GM21737 (cell line): ENCODE data around the gene SLC39A5.

Experiments
- ATAC-seq: cut with Tn5 transposase; IDR thresholded peaks from one replicate; pipeline ENCODE4 v1.9.1; 2021; ENCODE audit warnings: mild to moderate bottlenecking, moderate library complexity; ENCODE audit not compliant: unreplicated experiment

The SLC39A5 gene

DNA sequence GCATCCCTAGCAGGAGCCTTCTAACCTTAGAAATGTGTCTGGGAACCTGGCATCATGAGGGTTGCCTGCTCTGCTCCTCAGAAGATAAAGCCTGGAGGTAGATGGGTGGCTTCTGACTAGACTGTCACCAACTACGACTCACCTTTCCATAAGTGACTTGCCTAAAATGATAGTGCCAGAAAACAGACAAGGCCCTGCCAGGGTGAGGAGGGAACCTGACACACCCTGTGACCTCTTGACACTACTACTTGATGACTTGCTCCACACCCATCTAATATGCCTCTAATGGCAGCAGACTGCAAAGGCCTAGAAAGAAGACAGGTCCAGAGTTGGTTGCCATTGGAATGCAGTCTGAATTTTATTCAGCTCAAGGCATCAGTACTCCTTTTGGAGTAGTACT lies 17.5 kb upstream of the SLC39A5 start:
- ATAC-seq = no peak

DNA sequence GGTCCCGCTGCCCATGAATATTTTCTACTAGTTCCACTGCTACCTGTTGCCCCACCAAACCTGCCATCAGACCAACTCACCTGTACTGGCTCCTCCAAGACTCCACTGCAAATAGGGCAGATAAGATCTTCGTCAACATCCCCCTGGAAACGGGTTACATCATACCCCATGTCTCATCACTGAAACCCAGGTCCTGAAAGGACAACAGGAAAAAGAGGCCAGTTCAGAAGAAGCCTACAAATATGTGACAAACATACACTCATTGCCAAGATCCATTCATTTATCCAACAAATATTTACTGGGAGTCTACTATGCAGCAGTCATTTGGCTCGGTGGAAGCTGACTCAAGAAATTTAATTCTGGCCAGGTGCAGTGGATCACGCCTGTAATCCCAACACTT lies 16.0 kb upstream of the SLC39A5 start:
- ATAC-seq = no peak

DNA sequence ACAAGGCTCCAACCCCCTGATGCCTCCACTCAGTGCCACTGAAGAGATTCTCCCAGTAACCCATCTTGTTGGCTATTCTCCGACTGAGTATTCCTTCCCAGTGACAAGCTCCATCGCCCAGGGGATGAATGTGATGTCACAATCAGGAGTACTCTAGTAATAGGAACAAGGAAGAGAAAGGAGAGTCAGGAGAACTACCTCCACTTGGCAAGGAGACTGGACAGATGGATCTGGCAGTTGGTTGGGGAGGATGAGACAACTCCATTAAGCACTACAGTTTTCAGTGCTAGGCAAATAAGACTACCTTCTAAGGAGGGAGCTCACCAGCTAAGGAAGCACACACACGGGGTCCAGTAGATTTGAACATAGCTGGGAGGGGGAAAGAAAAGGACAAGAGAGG lies 13.4 kb upstream of the SLC39A5 start:
- no peak for ATAC-seq

DNA sequence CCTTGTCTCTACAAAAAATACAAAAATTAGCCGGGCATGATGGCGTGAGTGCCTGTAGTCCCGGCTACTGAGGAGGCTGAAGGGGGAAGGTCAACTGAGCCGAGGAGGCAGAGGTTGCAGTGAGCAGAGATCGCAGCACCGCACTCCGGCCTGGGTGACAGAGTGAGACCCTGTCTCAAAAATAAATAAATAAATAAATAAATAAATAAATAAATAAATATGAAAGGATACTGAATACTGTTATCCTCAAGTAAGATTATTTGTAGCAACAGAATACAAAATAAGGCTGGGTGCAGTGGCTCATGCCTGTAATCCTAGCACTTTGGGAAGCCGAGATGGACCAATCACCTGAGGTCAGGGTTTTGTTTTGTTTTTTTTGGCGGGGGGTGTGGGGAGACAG lies 10.0 kb upstream of the SLC39A5 start:
- no peak for ATAC-seq

DNA sequence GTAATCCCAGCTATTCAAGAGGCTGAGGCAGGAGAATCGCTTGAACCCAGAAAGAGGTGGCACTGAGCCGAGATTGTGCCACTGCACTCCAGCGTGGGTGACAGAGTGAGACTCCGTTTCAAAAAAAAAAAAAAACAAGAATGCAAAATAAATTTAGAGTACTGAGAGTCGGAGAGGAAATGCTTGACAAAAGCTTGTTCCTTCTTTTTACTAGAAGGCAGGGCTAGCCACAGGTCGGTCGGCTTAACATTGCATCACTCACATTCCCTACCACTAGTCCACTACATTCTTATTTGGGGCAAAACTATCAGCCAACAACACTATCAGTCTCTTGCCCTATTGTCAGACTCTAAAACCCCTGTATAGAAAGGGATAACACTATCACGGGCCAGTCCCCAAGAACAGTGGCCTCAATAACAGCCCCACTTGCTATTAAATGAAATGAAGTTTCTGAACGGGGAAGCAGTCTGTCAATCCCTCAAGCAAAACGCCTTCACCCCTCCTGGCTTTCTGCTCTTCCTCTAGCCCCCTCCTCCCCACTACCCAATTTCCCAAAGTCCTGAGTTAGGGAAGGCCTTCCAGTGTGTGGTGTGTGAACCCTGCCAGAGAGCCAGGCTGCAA lies 9.1 kb upstream of the SLC39A5 start:
- ATAC-seq = no peak

DNA sequence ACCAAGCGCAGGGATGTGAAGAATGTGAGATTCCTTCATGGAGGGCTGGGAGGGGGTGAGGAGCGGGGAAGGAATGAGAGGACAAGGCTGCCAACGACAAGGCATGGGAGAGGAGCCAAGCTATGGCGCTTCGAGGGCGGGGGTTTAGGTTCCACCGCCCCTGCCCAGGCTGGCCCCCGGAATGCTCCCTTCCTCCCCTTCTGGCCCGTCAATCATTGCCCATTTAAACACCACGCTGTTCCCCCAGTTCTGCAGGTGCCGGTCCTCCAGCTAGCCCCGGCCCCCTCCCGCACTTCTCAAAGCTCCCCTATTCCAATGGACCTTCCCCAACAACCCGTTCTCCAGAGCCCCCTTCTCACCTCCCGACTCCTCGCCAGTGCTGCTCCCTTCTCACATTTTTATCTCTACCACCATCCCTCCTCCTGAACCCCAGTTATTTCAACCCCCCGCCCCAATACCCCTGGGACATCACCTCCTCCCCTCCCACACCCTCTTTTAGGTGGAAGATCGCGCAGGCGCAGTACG lies 8.6 kb upstream of the SLC39A5 start:
- ATAC-seq = peak; percentile 8

DNA sequence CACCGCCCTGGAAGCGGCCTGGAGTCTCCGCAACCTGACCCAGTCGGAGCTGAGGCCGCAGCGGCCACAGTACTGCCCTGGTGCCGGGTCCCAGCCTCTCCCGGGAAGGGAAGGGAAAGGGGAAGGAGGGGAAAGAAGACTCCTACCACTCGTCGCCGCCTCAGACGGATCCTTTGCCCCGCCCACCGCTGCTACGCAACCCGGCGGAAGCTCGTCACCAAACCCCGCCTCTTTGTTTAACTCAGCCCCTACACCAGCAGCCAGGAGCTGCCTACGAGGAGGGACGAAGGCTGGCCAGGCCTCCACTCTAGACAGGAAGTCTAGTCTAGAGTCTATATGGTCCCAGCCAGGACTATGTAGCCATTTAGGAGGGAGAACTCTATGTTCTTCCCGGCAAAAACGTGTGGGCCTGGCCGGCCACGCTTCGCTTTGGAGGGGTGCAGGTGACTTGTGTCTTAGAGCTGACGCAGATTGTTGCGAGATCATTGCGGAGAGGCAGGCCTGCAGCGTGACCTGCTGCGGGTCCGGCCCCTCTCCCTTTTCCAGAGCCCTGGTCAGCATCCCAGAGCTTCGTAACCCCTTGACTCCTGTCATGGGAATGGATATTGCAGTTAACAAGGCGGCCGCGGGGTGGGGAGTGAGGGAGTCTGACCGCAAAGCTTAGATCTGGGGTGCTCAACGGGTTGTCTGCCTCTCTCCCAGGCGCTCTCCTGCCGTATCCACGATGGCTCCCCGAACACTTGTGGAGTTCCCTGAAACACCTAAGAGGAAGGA lies 7.9 kb upstream of the SLC39A5 start, which contains the start of gene RNF41:
RNF41 (minus strand) TSS at position 166 of the 774 bp plus-strand sequence. CDS start 7,875 bp downstream, outside the sequence.
- ATAC-seq = peak; percentile 73

DNA sequence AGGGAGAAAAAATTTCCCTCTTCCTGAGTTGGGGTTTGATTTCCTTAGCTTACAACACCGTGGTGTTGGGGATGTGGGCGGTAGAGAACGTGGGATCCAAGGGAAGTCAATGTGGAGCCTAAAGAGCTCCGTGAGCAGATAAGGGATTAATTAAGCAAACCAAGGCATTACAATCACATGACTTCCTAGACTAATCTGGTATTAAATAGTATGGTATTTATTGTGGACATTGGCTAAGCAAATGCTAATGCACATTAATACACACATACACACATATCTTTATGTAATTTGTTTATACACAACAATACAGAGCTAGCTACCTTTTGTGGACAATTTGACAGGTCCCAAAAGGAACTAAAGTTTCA lies 7.3 kb upstream of the SLC39A5 start:
- no peak for ATAC-seq

DNA sequence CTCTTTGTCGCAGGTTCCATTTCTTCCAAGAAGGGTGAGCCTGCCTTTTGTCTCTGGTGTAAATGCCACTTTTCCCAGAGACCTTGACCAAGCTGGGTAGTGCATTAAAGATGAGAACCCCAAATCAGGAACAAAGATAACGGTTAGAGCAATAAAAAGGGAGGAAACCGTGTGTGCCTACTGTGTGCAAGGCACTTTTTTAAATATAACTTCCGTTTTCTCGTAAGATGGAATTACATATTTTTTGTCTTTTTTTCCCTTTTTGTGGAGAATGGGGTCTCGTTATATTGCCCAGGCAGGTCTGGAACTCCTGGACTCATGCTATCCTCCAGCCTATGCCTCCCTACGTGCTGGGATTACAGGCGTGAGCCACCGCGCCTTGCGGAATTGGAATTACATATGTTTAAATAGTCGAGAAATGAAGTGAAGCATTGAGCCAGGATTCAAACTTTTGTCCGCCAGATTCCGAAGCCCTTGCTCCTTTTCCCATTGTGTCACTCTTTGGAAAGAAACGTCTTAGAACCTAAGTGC lies 6.2 kb upstream of the SLC39A5 start:
- no peak for ATAC-seq

DNA sequence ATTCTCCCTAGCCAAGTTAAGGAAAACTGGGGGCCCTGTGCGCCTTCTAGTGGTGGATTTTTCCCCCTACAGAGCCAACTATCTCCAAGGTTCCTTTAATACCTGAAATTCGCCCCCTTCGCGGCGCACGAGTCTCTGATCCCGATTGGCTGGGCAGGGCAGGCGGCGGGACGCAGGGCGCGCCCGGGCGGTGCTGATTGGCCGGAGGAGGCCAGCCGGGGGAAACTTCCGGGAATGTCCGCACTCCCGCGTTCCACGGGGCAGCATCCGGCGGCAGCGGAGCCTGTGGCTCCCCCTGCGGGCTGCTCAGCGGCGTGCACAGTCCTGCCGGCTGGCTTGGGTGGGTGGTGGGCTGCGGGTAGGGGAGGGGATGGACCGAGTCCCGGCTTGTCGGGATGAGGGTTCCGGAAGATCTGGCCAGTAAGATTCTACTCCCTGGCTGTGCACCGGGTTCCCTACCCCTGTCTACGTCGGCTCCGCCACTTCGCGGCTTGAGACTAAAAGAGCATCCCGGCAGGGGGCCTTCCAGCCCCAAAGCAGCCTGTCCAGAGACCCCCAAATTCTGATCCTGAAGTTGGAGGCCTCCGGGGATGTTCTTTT lies 5.6 kb upstream of the SLC39A5 start, which contains the start of gene NABP2:
NABP2 (plus strand) TSS at position 241 of the 600 bp plus-strand sequence. CDS start 515 bp downstream, outside the sequence.
- ATAC-seq = peak; percentile 71

DNA sequence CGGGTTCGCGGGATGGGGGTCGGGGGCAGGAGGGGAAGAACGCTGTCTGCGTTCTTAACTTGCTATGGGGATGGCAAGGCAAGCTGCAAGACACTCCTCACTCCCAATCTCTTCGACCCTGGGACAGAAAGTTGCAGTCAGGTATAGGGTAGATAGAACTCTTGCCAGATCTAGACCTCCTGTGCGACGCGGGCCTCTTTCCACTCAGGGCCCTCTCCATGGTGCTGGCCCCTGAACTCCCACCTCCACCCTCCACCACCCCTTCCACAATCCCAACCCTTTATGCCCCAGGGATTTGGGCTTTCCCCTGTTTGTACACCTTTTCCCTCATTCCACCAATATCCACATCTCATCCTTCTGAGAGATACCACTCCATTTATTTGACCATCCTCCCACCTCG lies 4.9 kb upstream of the SLC39A5 start:
- ATAC-seq = no peak

DNA sequence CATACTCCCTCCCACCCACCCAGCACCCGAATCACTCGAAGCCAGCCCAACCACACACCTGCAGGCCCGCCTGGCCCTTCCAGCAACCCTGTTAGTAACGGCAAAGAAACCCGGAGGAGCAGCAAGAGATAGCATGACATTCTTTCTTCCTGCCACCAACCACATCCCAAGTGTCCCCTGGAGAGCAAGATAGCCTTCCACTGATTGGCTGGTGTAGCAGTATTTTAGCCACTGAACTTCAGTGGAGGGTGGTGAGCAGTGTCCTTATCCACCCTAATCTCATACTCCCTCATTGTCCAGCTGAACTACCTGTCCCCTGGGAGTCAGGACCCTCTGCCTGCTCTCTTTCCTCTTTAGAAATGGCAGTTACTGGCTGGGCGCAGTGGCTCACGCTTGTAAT lies 769 bp upstream of the SLC39A5 start:
- no peak for ATAC-seq

DNA sequence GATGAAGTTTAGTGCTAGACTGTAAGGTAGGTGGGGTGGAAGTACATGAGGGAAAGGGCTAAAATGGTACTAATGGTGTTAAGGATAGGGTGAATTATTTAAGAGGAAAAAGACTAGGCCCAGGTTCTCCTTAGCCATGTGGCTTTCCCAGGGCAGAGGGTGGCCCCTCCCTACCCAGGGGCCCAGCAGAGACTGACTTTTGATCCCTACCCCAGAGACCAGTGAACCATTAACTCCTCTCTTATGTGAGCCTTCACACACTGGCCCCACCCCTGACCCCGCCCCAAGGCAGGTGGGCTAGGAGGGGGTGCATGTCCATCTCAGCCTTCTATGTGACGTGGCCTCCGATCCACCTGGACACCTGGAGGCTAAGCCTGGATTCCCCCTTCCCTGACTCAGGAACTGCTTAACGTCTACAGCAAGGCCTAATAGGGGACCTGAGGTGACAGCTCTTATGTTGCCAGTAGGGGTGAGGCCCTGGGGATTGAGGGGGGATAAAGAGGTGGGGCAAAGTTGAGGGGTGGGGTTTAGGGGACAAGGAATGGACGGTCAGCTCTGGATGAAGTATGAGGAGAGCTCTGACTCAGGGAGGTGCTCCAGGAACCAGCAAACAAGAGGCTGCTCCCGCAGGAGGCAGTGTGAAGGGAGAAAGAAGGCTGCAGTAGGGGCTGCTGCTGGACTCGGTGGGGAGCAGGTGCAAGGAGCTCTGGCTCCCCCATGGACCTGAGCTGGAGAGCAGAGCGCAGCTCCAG lies 757 bp downstream of the SLC39A5 start:
- ATAC-seq = no peak

DNA sequence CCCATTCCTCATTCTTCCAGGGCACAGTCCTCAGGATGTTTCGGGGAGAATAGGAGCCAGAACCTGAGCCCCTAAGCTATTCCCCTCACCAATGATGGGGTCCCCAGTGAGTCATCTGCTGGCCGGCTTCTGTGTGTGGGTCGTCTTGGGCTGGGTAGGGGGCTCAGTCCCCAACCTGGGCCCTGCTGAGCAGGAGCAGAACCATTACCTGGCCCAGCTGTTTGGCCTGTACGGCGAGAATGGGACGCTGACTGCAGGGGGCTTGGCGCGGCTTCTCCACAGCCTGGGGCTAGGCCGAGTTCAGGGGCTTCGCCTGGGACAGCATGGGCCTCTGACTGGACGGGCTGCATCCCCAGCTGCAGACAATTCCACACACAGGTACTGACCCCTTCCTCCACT lies 1.3 kb downstream of the SLC39A5 start:
- ATAC-seq = no peak

DNA sequence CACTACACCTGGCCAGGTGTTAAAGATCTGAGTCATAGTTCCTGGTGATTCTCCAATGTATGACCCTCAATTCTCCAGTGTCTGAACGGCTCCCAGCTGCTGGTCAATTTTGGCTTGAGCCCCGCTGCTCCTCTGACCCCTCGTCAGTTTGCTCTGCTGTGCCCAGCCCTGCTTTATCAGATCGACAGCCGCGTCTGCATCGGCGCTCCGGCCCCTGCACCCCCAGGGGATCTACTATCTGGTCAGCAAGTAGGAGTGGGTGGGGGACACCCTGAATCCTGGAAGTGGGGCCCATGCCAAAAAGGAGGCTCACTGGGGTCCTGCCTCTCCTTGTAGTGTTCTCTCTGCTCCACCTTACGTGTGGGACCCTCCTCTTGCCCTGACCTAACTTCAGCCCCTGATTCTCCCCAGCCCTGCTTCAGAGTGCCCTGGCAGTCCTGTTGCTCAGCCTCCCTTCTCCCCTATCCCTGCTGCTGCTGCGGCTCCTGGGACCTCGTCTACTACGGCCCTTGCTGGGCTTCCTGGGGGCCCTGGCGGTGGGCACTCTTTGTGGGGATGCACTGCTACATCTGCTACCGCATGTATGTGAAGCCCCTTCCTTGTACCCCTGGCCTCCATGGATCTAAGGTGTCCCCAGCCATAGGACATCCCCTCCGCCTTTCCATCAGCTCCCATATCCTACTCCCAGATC lies 5.0 kb downstream of the SLC39A5 start:
- ATAC-seq = no peak

DNA sequence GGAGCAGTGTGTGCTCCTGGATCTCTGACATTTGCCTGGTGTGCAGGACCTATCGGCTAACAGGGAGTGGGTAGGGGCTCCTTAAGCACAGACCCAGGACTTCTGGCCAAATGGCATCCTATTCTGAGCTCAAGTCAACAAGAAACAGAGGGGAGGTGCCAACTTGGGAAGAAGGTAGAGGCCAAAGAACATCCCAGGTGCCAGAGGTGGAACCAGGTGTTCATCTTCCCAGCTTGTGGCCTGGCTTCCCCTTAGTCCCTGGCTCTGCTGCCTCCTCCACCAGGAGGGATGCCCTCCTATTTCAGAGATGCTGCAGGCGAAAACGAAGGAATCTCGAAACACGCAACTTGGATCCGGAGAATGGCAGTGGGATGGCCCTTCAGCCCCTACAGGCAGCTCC lies 6.2 kb downstream of the SLC39A5 start:
- no peak for ATAC-seq

DNA sequence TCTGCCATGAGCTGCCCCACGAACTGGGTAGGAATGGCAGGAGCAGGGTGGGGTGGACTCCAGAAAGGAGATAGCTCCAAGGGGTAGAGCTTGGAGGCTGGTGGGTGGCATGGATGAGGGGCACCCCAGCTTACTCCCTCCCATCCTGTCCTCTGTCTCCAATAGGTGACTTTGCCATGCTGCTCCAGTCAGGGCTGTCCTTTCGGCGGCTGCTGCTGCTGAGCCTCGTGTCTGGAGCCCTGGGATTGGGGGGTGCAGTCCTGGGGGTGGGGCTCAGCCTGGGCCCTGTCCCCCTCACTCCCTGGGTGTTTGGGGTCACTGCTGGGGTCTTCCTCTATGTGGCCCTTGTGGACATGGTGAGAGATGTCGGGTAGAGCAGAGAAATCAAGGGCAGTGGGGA lies 7.1 kb downstream of the SLC39A5 start:
- no peak for ATAC-seq

DNA sequence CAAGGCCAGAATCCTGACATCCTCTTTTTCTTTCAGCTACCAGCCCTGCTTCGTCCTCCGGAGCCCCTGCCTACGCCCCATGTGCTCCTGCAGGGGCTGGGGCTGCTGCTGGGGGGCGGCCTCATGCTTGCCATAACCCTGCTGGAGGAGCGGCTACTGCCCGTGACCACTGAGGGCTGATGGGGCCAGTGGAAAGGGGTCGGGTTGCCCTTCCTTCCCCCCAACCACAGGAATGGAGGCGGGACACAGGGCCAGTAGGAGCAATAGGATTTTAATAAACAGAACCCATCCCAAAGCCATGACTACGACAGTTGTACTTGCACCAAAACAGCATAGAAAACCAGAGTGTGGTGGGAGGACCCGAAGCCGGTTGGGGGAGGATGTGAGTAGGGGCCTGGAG lies 7.7 kb downstream of the SLC39A5 start:
- no peak for ATAC-seq

DNA sequence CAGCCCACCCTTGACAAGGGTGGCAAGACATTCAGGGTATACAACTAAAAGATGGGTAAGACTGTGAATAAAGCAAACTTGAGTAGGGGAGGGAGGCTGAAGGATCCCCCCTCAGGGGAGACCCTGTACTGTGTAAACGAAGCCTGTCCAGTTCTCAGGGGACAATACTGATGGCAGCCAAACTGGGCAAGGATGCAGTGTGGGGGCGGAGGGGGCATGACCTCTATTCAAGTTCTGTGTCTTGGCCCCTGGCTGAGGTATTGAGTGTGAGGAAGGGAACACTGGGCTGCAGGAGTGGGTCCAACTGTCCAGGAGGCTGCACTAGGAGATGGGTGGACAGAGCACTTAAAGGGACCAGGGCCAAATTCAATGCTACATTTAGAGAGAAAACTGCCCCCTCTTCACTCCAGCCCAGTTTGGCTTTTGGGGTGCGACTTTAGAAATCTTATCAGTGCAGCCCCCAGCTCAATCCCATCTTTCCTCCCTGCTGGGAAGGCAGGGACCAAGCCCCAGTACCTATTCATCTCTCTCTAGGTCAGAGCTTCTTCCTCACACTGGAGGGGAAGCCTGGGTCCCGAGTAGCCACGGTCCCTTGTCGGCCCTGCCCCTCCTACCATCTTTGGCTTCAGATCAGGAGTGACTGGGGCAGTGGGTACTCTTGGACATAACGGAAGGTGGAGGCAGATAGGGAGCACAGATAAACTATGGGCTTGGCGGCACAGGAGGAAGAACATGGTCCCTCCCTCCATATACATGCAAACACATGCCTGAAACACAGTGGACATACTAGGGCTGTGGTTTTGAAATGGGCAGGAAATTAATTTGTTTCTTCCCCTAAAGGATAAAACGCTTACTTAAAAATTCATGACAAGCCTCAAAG lies 11.8 kb downstream of the SLC39A5 start:
- ATAC-seq = no peak
